ENCODE data around the gene TAOK3.

The TAOK3 gene

DNA sequence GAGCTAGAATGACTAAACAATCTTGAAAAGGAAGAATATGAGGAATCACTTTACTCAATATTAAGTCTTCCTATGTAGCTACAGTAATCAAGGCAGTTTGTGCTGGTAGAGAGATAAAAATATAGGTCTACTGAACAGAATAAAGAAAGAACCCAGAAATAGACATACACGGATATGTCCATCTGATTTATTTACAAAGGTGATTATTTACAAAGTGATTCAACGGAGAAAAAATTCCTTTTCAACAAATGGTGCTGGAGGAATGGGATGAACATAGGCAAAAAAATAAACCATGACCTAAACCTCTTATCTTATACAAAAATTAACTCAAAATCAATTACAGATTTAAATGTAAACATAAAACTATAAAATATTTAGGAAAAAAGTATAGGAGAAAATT, 36.6 kb downstream of the TAOK3 start:
- Histone ChIP-seq H3K36me3 (ENCODE audit: control insufficient read depth, insufficient read depth, low read length) (no peaks in the 10 kb centered on the region), H3K9me3 (ENCODE audit: control insufficient read depth, insufficient read depth, low read depth, low read length) (no peaks in the 10 kb centered on the region), H3K4me1 (ENCODE audit: control insufficient read depth, insufficient read depth, low read length) (no peaks in the 10 kb centered on the region), H3K27ac (ENCODE audit: low read depth, low read length) (no peak overlapping the region), H3K9ac (ENCODE audit: low read length) (no peak overlapping the region), H3K4me3 (ENCODE audit: low read depth, low read length) (no peak overlapping the region), H3K27me3 (ENCODE audit: control insufficient read depth, insufficient read depth, low read length) (no peaks in the 10 kb centered on the region)

DNA sequence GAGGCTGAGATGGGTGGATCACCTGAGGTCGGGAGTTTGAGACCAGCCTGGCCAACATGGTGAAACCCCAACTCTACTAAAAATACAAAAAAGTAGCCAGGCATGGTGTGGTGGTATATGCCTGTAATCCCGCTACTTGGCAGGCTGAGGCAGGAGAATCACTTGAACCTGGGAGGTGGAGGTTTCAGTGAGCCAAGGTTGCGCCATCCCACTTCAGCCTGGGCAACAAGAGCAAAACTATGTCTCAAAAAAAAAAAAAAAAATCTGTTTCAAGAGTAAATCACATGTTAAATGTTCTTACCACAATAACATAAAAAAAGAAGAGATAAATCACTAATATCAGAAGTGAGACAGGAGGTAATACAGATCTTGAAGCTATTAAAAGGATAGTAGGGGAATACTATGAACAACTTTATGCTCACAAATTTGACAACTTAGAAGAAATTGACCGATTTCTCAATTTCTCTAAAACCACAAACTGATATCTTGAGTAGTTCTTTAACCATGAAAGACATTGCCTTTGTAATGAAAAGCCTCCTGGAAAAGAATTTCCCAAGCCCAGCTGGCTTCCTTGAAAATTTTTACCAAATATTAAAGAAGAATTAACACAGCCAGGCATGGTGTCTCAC, 37.7 kb downstream of the TAOK3 start:
- no peak overlapping the region for H3K4me3 ChIP-seq (ENCODE audit: low read depth, low read length)
- H3K27ac ChIP-seq (ENCODE audit: low read depth, low read length) = no peak overlapping the region
- H3K27me3 ChIP-seq (ENCODE audit: control insufficient read depth, insufficient read depth, low read length) = no peaks in the 10 kb centered on the region
- H3K36me3 ChIP-seq (ENCODE audit: control insufficient read depth, insufficient read depth, low read length) = no peaks in the 10 kb centered on the region
- no peaks in the 10 kb centered on the region for H3K4me1 ChIP-seq (ENCODE audit: control insufficient read depth, insufficient read depth, low read length)
- no peak overlapping the region for H3K9ac ChIP-seq (ENCODE audit: low read length)
- H3K9me3 ChIP-seq (ENCODE audit: control insufficient read depth, insufficient read depth, low read depth, low read length) = no peaks in the 10 kb centered on the region

DNA sequence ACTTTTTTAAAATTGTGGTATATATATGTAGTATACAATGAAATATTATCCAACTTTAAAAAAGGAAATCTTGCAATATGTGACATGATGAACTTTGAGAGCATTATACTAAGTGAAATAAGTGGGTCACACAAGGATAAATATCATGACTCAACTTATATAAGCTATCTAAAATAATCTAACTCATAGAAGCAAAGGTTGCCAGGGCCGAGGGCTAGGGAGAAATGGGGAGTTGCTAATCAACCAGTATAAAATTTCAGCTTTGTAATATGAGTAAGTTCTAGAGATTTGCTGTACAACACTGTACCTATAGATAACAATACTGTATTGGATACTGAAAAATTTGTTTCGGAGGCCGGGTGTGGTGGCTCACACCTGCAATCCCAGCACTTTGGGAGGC, 38.5 kb downstream of the TAOK3 start:
- no peak overlapping the region for H3K27ac ChIP-seq (ENCODE audit: low read depth, low read length)
- no peak overlapping the region for H3K4me3 ChIP-seq (ENCODE audit: low read depth, low read length)
- no peaks in the 10 kb centered on the region for H3K36me3 ChIP-seq (ENCODE audit: control insufficient read depth, insufficient read depth, low read length)
- no peaks in the 10 kb centered on the region for H3K4me1 ChIP-seq (ENCODE audit: control insufficient read depth, insufficient read depth, low read length)
- no peak overlapping the region for H3K9ac ChIP-seq (ENCODE audit: low read length)
- no peaks in the 10 kb centered on the region for H3K9me3 ChIP-seq (ENCODE audit: control insufficient read depth, insufficient read depth, low read depth, low read length)
- no peaks in the 10 kb centered on the region for H3K27me3 ChIP-seq (ENCODE audit: control insufficient read depth, insufficient read depth, low read length)

DNA sequence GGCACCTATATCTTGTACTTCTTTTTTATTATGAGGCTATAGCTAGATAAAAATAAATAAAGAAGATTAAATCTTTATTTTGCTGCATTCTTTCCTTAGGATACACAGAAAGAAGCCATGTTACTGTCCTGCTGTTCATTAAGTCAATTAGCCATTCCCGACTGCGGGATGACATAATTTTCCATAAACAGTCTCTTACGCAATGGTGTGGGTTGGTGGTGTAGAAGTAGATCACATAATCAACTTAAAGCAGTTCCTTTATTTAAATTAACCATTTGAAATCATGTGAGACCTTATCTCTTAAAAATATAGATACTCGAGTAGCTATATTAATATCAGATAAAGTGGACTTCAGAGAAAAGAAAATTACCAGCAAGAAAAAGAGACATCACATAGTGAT, 40.2 kb downstream of the TAOK3 start:
- H3K4me3 ChIP-seq (ENCODE audit: low read depth, low read length) = no peak overlapping the region
- no peak overlapping the region for H3K27ac ChIP-seq (ENCODE audit: low read depth, low read length)
- no peaks in the 10 kb centered on the region for H3K9me3 ChIP-seq (ENCODE audit: control insufficient read depth, insufficient read depth, low read depth, low read length)
- H3K4me1 ChIP-seq (ENCODE audit: control insufficient read depth, insufficient read depth, low read length) = no peaks in the 10 kb centered on the region
- no peak overlapping the region for H3K9ac ChIP-seq (ENCODE audit: low read length)
- H3K27me3 ChIP-seq (ENCODE audit: control insufficient read depth, insufficient read depth, low read length) = no peaks in the 10 kb centered on the region
- no peaks in the 10 kb centered on the region for H3K36me3 ChIP-seq (ENCODE audit: control insufficient read depth, insufficient read depth, low read length)

DNA sequence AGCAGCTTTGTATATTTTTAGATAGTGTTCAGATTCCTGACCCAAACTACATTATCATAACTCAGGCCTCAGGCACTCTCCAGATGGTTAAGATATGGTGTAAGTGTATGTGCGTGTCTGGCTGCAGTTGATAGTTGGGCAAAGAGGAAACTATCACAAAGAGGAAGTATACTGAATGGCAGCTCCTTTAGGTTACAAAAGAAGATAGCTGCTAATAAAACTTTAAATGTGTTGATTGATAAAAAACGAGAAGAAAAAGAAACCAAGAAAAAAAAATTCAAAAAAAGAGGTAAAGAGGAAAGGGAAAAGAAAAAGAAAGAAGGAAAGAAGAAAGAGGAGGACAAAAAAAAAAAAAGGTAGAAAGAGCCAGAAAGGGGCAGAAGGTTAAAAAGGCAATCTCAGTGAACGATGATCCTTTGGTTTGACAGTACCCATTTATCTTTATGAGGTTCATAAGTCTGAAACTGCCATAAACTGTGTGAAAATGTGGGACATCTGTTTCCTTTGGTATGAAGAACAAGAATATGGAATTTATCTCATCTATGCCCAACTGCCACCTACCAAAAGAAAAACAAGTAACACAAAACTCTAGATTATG, 42.2 kb downstream of the TAOK3 start:
- Histone ChIP-seq H3K27me3 (ENCODE audit: control insufficient read depth, insufficient read depth, low read length) (no peaks in the 10 kb centered on the region), H3K36me3 (ENCODE audit: control insufficient read depth, insufficient read depth, low read length) (no peaks in the 10 kb centered on the region), H3K27ac (ENCODE audit: low read depth, low read length) (no peak overlapping the region), H3K4me1 (ENCODE audit: control insufficient read depth, insufficient read depth, low read length) (no peaks in the 10 kb centered on the region), H3K4me3 (ENCODE audit: low read depth, low read length) (no peak overlapping the region), H3K9me3 (ENCODE audit: control insufficient read depth, insufficient read depth, low read depth, low read length) (no peaks in the 10 kb centered on the region), H3K9ac (ENCODE audit: low read length) (no peak overlapping the region)

DNA sequence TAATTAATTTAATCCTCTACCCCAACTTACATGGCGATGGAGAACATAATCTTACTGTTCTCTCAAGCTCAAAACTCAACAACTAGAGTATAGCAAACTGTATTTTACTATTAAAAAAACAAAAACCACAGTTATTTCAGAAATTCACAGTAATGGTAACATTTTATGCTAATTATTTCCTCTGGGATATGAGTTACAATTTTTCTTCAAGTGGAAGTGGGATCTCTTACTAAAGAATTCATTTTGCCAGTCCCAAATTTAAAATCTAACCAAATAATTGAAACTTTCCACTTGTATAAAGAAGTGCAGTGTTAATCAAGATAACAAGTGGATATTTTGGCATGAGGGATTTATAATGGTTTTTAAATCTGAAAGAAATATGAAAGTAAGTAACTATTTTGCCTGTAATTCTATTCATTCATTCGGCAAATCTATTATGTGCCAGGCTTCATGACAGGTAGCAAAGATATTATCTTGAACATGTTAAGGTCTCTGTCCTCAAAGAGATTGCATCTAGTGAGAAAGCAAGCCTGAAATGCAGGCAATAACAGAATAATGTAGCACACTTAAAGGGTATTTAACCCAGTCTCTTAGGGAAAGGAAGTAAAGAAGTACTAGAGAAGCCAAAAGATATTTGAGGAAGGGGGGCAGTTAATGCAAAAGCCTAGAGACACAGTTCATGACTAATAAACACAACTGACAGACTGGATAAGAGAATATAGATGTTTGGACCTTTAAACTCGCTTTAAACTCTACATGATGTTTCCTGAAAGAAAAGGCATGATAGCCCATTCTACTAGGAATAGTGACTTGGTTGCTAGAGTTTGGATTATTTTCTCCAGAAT, 44.0 kb downstream of the TAOK3 start:
- H3K9ac ChIP-seq (ENCODE audit: low read length) = no peak overlapping the region
- H3K4me3 ChIP-seq (ENCODE audit: low read depth, low read length) = no peak overlapping the region
- no peaks in the 10 kb centered on the region for H3K27me3 ChIP-seq (ENCODE audit: control insufficient read depth, insufficient read depth, low read length)
- H3K4me1 ChIP-seq (ENCODE audit: control insufficient read depth, insufficient read depth, low read length) = no peaks in the 10 kb centered on the region
- H3K36me3 ChIP-seq (ENCODE audit: control insufficient read depth, insufficient read depth, low read length) = no peaks in the 10 kb centered on the region
- no peak overlapping the region for H3K27ac ChIP-seq (ENCODE audit: low read depth, low read length)
- no peaks in the 10 kb centered on the region for H3K9me3 ChIP-seq (ENCODE audit: control insufficient read depth, insufficient read depth, low read depth, low read length)

DNA sequence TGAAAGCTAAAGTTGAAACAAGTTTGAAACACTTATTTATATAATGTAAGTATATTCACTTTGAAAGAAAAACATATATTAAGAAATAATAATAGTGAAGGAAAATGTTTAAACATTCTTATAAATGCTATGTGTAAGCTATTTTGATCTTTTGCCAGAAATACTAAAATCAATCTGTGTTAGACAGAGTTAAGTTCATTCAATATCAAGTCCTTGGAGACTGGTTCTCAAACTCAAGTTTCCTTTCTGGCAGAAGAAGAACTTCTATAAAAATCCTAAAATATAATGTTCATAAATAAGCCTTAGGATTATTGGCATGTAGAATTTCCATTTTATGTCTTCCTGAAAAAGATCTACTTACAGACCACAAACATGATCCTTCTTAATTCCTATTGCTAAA, 45.3 kb downstream of the TAOK3 start:
- no peaks in the 10 kb centered on the region for H3K9me3 ChIP-seq (ENCODE audit: control insufficient read depth, insufficient read depth, low read depth, low read length)
- H3K9ac ChIP-seq (ENCODE audit: low read length) = no peak overlapping the region
- H3K27ac ChIP-seq (ENCODE audit: low read depth, low read length) = no peak overlapping the region
- H3K27me3 ChIP-seq (ENCODE audit: control insufficient read depth, insufficient read depth, low read length) = no peaks in the 10 kb centered on the region
- H3K4me3 ChIP-seq (ENCODE audit: low read depth, low read length) = no peak overlapping the region
- H3K36me3 ChIP-seq (ENCODE audit: control insufficient read depth, insufficient read depth, low read length) = no peaks in the 10 kb centered on the region
- no peaks in the 10 kb centered on the region for H3K4me1 ChIP-seq (ENCODE audit: control insufficient read depth, insufficient read depth, low read length)

DNA sequence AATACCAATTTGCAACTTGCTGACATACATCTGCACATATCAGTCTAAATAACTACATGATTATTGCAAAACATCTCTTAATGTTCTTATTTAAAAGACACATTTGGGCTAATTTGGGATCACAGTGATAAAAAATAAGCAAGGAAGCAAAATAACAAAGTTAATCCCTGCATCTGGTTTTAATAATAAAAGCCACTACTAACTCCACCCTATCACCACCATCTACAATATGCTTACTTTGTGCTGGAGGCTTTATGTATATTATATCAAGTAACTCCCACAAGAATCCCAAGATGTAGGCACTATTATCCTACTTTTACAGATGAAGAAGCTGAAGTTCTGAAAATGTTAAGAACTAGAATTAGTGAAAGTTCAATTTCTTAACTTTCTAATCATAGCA, 45.7 kb downstream of the TAOK3 start:
- no peaks in the 10 kb centered on the region for H3K27me3 ChIP-seq (ENCODE audit: control insufficient read depth, insufficient read depth, low read length)
- H3K9ac ChIP-seq (ENCODE audit: low read length) = no peak overlapping the region
- no peaks in the 10 kb centered on the region for H3K4me1 ChIP-seq (ENCODE audit: control insufficient read depth, insufficient read depth, low read length)
- no peaks in the 10 kb centered on the region for H3K9me3 ChIP-seq (ENCODE audit: control insufficient read depth, insufficient read depth, low read depth, low read length)
- H3K27ac ChIP-seq (ENCODE audit: low read depth, low read length) = no peak overlapping the region
- H3K36me3 ChIP-seq (ENCODE audit: control insufficient read depth, insufficient read depth, low read length) = no peaks in the 10 kb centered on the region
- no peak overlapping the region for H3K4me3 ChIP-seq (ENCODE audit: low read depth, low read length)

DNA sequence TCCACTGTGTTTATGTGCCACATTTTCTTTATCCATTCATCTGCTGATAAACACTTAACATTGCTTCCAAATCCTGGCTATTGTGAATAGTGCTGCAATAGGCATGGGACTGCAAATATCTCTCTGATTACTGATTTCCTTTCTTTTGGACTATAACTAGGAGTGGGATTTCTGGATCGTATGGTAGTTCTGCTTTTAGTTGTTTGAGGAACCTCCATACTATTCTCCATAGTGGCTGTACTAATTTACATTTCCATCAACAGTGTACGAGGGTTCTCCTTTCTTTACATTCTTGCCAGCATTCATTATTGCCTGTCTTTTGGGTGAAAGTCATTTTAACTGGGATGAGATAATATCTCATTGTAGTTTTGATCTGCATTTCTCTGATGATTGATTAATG, 47.6 kb downstream of the TAOK3 start:
- no peak overlapping the region for H3K4me3 ChIP-seq (ENCODE audit: low read depth, low read length)
- H3K27ac ChIP-seq (ENCODE audit: low read depth, low read length) = no peak overlapping the region
- no peak overlapping the region for H3K9ac ChIP-seq (ENCODE audit: low read length)
- H3K27me3 ChIP-seq (ENCODE audit: control insufficient read depth, insufficient read depth, low read length) = no peaks in the 10 kb centered on the region
- H3K4me1 ChIP-seq (ENCODE audit: control insufficient read depth, insufficient read depth, low read length) = no peaks in the 10 kb centered on the region
- H3K36me3 ChIP-seq (ENCODE audit: control insufficient read depth, insufficient read depth, low read length) = no peaks in the 10 kb centered on the region
- no peaks in the 10 kb centered on the region for H3K9me3 ChIP-seq (ENCODE audit: control insufficient read depth, insufficient read depth, low read depth, low read length)

DNA sequence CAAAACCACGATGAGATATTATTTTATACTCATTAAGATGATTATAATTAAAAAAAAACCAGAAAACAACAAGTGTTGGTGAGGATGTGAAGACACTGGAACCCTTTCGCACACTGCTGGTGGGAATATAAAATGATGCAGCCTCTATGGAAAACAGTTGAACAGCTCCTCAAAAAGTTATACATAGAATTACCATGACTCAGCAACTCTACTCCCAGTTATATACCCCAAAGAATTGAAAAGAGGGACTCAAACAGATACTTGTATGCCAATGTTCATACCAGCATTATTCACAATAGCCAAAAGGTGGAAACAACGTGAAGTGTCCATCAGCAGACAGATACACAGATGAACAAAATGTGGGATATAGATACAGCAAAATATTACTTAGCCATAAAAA, 53.1 kb downstream of the TAOK3 start:
- 0 out of 2 replicates have a peak, but pooled peaks cover 2% of the 10 kb centered on the region for H3K9me3 ChIP-seq (ENCODE audit: control insufficient read depth, insufficient read depth, low read depth, low read length)
- no peak overlapping the region for H3K27ac ChIP-seq (ENCODE audit: low read depth, low read length)
- no peaks in the 10 kb centered on the region for H3K27me3 ChIP-seq (ENCODE audit: control insufficient read depth, insufficient read depth, low read length)
- no peaks in the 10 kb centered on the region for H3K36me3 ChIP-seq (ENCODE audit: control insufficient read depth, insufficient read depth, low read length)
- H3K4me3 ChIP-seq (ENCODE audit: low read depth, low read length) = no peak overlapping the region
- H3K4me1 ChIP-seq (ENCODE audit: control insufficient read depth, insufficient read depth, low read length) = no peaks in the 10 kb centered on the region
- no peak overlapping the region for H3K9ac ChIP-seq (ENCODE audit: low read length)

DNA sequence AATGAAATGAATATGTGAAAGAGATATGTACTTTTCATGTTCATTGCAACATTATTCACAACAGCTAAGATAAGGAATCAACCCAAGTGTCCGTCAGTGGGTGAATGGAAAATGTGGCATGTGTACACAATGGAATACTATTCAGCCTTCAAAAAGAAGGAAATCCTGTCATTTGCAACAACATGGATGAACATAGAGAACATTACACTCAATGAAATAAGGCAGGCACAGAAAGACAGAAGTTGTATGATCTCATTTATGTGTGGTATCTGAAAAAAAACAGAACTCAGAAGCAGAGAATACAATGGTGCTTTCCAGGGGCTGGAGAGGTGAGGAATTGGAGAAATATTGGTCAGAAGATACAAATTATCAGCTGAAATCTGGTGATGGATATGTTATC, 54.0 kb downstream of the TAOK3 start:
- H3K9ac ChIP-seq (ENCODE audit: low read length) = no peak overlapping the region

More for the DNA sequence above, 54.0 kb downstream of the TAOK3 start:
- no peaks in the 10 kb centered on the region for H3K27me3 ChIP-seq (ENCODE audit: control insufficient read depth, insufficient read depth, low read length)
- 0 out of 2 replicates have a peak, but pooled peaks cover 2% of the 10 kb centered on the region for H3K9me3 ChIP-seq (ENCODE audit: control insufficient read depth, insufficient read depth, low read depth, low read length)
- no peak overlapping the region for H3K4me3 ChIP-seq (ENCODE audit: low read depth, low read length)
- H3K4me1 ChIP-seq (ENCODE audit: control insufficient read depth, insufficient read depth, low read length) = no peaks in the 10 kb centered on the region
- no peaks in the 10 kb centered on the region for H3K36me3 ChIP-seq (ENCODE audit: control insufficient read depth, insufficient read depth, low read length)
- no peak overlapping the region for H3K27ac ChIP-seq (ENCODE audit: low read depth, low read length)

Data from HUES6 (cell line).